ENCODE data around the gene KIF6.
"Not testable (repeated sequence)": the region's sequence is repeated elsewhere in the genome, so short reads cannot be mapped to it uniquely, and the experiment has no call there.

Gene KIF6

DNA sequence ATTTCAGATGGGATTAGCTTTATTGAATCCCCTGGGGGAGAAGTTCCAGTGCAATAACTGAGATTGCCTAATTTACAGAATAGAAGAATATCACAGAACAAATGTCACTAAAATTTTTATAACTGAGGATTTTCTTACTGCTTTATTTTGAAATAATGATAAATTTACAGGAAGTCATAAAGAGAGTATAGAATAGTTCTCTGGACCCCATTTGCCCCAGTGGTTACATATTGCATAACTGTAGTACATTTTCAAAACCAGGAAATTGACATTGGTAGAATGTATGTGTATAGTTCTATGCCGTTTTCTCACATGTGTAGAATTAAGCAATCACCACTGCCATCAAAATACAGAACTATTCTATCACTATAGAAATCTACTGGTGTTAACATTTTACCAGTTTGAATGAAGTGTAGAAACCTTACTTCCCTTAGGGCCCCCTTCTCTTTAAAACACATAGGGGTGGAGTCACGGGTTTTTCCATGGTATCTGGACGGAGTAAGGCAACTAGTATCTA lies 18.3 kb downstream of the KIF6 start:
- no peak for DNase-seq

DNA sequence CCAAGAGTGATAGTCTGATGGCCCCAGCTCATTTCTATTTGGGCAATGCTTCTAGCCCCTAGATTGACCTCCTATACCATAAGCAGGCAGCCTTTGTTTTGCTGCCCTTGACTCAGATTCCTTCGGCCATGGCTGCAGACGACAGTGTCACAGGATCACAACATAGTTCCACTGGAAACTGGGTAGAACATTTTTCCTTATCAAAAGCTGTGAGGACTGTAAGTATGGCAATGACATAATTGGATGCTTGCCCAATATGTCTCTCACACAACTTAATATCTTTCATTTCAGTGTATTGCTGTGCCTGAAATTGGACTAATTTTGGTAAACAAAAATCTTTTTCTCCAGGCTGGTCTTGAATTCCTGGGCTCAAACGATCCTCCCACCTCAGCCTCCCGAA lies 22.9 kb downstream of the KIF6 start:
- DNase-seq: no peak

DNA sequence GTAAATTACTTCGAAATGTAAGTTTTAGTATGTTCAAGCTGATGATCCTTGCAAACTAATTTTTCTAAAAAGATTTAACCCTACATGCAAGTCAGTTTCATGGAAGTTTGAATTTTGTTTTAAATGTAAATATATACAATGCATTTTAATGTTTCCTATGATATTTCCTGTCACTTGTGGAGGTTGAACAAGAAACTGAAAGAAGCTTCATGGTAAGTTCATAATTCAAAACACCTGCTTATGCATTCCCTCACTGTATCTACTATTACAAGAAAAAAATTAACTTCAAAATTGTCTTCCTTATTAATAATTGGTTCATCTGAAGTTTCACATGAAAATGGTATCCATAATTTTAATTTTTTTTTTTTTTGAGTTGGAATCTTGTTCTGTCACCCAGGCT lies 24.8 kb downstream of the KIF6 start:
- DNase-seq: no peak

DNA sequence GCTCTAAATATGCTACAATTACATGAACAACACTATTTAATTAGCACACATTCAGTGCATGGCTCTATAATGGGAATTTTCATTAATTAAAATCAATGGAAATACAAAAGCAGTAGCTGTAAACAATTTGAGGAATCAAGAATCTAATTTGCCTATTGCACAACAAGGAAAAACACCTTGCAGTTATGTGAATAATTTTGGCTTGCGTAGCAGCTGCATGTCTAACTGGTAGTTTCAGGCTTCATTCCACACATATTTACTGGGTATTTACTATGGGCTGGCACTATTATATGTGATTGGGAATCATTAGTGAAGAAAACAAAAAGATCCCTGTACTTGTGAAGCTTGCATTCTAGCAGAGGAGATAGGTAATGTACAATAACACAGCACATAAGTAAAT lies 26.4 kb downstream of the KIF6 start:
- DNase-seq: no peak

DNA sequence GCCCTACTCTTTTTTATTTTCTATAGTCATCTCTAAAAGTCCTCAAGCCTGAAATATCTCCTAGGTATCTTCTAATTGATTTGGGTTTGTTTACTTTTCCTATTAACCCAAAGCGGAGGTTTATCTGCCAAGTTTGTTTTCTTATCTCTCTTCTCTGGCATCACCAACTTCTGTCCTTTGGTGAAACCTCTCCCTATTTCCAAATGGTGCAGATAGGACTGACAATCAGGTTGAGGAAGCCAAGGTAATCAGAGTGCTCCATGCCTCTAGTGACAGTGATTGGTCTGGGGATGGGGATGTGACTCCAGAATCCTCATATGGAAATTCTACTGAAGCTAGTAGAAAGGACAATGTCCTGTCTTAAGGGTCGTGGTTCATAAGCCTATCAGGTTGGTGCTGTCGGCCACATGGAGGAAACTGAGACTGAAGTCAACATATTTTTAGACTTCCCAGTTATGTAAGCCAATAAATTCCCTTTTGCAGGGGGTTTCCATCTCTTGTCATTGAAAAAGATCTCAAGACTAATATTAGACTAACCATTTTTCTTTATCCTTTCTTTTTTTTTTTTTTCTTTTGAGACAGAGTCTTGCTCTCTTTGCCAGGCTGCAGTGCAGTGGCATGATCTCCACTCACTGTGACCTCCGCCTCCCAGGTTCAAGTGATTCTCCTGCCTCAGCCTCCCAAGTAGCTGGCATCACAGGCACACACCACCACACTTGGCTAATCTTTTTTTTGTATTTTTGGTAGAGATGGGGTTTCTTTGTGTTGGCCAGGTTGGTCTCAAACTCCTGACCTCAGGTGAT lies 28.0 kb downstream of the KIF6 start:
- no peak for DNase-seq

DNA sequence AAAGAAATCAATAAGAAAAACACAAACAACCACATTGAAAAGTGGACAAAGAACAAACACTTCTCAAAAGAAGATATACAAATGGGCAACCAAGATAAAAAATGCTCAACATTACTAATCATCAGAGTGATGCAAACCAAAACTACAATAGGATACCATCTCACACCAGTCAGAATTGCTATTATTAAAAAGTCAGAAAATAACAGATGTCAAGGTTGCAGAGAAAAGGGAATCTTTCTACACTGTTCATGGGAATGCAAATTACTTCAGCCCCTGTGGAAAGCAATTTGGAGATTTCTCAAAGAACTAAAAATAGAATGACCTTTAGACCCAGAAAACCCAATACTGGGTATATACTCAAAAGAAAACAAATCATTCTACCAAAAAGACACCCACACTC lies 29.8 kb downstream of the KIF6 start:
- DNase-seq: no peak

DNA sequence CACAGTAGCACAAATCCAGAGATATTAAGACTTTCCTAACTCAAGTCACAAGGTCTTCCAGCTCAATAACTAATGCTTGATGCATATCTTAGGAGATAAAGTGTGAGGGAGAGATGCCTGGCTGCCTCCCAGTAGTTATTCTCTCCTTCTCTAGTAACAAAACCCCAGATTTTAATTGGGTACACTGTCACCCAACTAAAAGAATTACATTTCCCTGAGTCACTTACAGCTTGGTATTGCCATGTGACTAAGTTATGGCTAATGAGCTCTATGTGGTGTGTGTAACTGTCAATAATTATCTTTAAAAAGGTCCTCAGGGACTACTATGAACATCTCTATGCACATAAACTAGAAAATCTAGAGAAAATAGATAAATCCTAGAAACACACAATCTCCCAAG lies 32.0 kb downstream of the KIF6 start:
- no peak for DNase-seq

DNA sequence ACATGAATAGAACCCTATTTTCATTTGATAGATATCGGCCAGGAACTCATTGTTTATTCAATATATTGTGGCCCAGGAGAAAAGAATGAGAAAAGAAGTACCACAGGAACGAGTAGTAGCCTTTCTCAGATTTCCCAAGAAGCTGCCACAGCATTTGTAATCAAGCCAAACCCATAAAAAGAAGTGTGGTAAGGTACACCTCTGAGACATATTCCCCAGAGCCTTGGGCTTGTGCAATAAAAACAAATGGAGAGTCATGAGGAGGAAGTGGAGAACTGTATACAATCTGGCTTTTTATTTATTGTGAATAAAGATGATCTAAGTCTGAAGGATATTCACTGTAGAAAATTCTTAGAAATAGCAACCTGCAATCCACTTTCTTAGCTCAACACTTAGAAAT lies 36.7 kb downstream of the KIF6 start:
- DNase-seq: no peak

DNA sequence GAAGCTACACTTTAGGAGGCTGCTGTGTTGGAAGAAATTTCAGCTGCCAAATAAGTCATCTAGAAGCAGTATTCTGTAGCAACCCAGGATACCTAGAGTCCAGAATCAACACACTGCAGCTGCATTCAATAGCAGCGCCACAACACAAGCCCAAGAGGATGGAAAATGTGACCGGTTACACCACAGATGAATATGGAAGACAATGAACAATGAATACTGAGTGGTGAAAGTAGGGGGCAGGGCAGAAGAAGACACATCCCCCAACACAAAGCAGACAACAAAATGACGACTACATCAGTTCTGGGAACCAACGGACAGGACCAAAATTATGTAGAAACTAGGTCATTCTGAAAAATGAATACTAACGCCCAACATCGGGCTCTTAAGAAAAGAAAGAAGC lies 38.2 kb downstream of the KIF6 start:
- DNase-seq: no peak

DNA sequence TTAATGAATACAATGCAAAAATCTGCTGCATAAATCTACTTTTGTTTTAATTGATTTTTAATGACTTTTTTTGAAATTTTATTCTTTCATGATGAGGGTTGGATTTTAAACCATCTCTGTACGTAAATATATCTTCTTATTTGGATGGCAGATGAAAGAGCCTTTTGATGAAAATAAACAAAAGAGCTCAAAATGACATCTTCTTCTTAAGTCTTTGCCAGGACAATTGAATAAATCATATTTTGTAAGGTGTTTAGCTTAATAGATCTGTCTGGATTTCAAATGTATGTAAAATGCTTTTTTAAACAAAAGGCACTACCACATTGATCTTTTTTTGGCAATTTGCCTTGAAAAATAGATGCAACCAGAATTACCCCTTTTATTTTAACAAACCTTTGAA lies 39.3 kb downstream of the KIF6 start:
- no peak for DNase-seq

DNA sequence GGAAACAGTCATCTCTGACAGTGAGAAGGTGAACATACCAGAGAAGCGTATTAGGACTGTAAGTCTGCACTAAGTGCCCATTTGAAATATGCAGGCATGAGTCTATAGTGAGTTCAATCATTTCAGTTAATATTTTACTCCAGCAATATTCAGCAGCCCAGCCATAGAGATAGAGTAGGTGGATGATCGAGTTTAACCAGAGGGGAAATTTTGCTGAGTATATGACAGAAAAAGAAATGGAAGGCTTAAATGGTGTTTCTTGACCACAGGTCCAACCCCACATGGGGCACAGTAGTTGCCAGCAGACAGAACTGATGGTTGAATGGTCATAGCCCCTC lies 39.8 kb downstream of the KIF6 start:
- no peak for DNase-seq

DNA sequence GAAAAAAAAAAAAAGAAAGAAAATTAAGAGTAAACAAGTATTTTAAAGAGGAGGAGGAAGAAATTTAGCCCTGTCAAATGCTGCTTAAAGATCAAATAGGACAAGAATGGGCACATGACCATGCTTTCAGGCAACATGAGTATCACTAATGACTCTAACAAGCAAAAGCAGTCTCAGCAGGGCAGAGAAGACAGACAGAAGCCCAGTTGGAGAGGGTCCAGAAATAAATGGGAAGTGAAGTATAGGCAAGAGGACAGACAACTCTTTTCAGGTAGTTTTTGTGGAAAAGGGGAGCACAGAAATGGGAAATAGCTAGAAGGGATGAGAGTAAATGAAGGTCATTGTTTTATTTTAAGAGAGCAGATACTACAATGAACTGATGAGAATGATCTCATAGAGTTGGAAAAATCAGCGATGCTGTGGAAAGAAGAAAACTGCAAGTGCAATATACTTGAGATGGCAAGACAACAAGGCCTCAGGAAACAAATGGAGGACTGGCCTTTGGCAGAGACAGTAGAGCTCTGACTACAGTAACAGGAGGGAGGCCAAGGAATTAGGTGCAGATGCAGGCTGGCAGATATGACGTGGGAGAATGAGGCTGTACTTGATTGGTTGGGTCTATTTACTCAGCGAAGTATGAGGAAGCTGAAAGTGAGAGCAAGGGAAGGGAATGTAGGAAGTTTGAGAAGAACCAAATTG lies 40.3 kb downstream of the KIF6 start:
- no peak for DNase-seq

DNA sequence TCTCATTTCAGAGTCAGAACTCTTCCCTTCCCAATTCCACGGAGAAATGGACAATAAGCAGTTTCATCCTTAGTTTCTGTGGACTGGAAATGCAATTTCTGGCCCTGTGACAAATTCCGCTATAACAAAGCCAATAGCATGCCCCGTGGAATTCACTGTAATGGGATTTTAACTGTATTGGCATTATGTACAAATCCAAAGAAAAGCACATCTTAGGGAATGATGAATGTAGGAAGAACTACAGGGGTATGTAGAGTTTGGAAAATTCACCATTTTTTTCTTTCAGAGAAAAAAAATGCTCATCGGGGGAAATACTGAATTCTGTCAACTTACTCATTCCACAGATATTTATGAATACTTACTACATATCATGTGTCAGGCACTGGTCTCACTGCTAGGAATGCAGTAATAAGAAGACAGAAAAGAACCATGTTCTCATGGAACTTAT lies 43.5 kb downstream of the KIF6 start:
- no peak for DNase-seq

DNA sequence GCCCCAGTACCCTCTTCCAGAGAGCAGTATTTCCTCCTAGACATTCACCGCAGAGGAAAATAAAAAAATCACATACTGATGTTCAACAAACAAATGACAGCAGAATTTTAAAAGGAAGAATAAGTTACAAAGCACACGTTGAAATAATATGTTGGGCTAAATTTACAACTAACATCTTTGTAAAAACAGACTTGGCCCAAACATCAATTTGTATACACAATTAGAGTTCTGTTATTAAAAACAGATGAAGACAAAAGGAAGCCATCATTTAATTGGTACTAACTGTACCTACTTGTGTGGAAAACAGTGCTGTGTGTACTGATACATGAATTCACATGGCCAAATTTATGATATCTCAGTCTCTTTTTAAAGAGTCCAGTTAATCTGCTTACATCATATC lies 46.3 kb downstream of the KIF6 start:
- DNase-seq: no peak

DNA sequence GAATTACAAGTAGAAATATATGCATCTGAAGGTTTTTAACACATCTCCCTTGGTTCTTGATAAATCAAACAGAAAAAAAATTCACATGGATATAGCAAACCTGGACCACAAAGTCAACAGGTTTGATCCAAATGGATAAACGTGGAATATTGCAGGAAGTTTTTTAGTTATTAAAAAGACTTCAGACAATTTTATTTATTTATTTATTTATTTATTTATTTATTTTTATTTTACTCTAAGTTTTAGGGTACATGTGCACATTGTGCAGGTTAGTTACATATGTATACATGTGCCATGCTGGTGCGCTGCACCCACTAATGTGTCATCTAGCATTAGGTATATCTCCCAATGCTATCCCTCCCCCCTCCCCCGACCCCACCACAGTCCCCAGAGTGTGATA lies 47.9 kb downstream of the KIF6 start:
- not testable (repeated sequence) for DNase-seq

DNA sequence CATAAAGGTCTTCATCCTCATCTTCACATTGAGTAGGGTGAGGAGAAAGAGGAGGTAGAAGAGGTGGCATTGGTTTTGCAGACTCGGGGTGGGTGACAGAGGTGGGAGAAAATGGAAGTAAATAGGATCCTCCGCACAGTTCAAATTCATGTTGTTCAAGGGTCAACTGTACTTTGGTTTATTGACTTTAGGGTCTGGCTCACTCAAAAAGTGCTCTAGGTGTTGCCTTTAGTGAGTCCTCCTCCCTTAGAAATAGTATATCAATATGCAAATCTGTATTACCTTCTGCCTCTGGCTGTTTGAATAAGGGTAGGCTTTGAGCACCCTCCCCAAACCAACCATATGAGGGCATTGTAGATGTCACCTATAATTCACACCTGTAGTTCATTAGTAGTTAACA lies 54.7 kb downstream of the KIF6 start:
- no peak for DNase-seq

DNA sequence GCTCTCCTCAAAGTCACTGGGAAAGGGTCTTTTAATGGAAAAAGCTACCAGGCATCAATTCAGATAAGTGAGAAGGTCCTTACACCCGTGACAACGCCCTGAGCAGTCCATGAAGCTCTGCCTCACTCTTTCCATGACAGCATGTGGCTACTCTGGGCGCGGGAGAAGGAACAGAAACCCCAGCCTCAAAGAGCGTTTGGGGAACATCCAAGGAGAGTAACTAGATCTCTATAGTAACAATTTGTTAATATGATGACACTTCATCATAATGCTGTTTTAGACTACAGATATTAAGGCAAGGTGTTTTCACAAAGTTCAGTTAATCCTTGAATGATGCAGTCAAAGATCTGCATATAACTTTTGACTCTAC lies 55.2 kb downstream of the KIF6 start:
- DNase-seq: no peak

DNA sequence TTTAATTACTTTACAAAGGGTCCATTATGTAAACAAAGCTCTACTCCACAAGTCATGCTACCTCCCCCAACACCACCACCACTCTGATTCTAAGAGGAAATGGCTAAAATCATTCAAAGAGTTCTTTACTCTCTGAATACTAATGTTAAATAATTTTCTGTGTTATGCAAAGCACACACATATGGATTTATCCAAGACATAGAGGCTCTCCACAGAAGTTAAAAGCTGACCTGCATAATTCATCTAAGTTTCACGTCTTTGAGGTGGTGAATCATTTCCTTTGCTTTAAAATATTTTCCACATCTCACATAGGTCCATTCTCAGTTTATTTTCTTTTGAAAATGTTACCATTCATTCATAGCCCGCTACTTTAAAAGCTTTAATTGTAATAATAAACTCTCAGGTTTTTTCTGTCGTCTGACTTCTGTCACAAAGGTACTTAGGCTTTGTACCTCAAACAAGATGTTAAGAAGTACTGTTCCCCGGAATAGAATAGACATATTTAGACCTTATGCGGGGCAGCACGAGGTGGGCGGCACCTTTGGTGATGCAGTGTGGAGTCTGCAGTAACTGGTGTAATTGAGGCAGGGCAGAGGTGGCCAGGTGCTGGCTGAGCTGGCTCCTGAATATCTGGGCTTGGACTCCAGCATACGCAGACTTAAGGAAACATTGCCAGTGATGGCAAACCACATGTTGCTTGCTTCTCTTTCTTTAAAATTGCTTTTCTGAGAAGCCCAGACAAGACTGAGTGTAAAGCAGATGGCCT lies 55.8 kb downstream of the KIF6 start:
- no peak for DNase-seq

DNA sequence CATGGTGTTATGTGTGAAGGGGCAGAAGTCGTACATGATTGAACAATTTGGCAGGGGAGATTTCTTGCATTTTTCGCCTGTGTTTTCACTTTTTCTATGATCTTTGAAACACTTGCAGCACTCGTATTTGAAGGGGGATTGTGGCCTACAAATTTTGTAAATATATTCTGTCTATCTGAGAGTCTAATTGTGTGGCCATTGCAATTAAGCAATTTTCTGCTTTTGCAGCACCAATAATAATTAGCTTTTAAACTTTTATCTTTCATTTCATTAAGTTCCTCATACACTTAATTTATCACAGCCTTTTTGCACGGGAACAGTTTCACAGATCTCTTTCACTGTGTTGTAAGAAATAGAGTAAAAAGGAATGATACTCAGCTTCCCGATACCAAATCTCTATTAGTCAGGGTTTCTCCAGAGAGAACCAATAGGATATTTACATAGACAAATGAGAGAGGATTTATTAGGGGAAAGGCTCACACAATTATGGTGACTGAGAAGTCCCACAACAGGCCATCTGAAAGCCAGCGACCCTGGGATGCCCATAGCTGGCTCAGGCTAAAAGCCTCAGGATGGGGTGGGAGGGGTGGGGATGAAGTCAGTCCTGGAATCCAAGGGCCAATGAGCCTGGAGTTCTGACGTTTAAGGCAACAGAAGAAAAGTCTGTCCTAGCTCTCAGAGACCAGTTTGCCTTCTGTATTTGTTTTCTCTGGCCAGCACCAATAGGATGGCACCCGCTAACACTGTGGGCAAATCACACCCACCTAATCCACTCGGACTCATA lies 58.3 kb downstream of the KIF6 start:
- DNase-seq: no peak

DNA sequence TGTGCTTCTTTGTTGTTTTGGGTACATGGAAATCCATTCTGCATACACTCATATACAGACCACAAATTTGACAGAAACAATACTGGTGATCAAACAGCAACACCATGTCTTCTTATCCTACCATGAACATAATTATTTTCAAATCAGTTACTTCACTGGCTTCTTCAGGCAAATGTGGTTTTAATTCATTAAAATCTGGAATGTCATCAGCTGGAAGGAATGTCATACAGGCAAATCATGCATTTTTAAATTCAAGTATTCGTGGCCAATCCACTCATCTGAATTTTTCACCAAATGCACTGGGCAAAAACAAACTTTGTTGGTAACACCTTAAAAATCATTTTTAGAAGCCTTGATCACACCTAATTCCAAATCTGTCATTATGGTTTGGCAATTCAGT lies 59.3 kb downstream of the KIF6 start:
- no peak for DNase-seq

DNA sequence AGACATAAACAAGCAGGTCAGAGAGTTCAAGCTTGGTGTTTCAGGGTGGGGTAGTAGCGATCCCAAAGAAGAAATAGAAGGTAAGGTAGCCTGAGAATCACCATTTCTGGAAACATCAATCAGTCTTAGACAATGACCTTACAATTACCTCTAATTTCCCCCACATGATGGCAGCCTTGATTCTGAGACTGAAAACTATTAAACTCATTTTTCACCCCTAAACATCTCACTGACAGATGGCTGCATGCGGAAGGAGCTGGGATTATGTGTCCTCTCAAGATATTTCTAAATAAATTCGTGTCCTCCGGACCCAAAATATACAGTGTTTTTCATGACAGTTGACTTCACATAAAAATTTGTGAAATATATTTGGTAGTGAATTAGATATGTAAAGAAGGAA lies 61.0 kb downstream of the KIF6 start:
- no peak for DNase-seq

DNA sequence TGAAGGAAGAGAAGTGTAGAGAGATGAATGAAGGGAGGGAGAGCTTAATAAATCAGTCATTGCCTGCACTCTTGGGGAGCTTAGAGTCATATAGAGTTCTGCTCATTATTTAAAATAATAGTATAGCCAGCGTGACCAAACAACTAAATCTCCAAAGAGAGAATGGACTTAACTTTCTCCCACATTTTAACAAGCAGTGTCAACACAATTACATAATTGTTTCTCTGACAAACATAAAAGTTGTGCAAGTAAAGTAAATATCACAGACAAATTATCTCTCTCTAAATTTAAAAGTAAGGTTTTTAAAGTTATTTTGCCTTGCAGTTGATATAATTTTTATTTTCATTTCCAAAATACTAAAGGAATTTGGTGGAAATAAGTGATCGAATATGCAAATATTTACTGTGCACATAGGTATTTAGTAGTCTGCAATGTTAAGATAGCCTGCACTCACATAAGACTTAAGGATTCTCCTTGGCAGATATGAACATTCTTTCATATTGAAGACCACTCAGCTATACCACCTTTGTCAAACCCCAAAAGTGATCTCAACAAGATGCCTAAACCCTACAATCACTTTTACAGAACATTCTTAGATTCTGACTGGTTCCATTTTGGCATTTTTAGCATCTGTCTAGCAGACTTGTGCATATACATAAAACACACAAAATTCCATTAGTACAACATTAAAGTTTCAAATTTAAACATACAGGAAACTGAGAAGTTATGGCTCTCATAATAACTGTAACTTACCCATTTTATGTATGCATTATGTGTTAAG lies 67.7 kb downstream of the KIF6 start:
- DNase-seq: no peak
